H1 (cell line): Measurements from ENCODE around the gene LAMC3.

Source experiments
- BACH1 ChIP-seq: IDR thresholded peaks from 2 replicates; pipeline ENCODE4 v1.6.1; 2012; ENCODE audit warnings: low read length, improper control_type of control experiment
- EP300 ChIP-seq, 2 experiments: IDR thresholded peaks; 1 replicate in 1 of 2; 2 replicates in 1 of 2; pipeline ENCODE4 v1.6.1; 2011 to 2012; ENCODE audit warnings: low read depth in 2 of 2, low read length in 2 of 2, mild to moderate bottlenecking in 2 of 2, borderline replicate concordance in 1 of 2, inconsistent platforms in 1 of 2, moderate library complexity in 1 of 2
- EZH2 ChIP-seq: fragments of 200-600 bp; sonication (generic); IDR thresholded peaks from 2 replicates; pipeline ENCODE4 v1.7.1; 2012; ENCODE audit warnings: low read depth, mild to moderate bottlenecking, moderate library complexity, low read length, inconsistent platforms; ENCODE audit not compliant: severe bottlenecking
- POLR2A ChIP-seq, 2 experiments: IDR thresholded peaks; 1 replicate in 1 of 2; 2 replicates in 1 of 2; pipeline ENCODE4 v1.6.1; 2011; ENCODE audit warnings: low read depth in 2 of 2, low read length in 2 of 2, mild to moderate bottlenecking in 2 of 2; ENCODE audit errors: control extremely low read depth in 1 of 2
- POLR2AphosphoS5 ChIP-seq: IDR thresholded peaks from 2 replicates; pipeline ENCODE4 v1.6.1; 2011; ENCODE audit warnings: low read depth, low read length
- RAD21 ChIP-seq, 2 experiments: IDR thresholded peaks in 1 of 2; conservative IDR thresholded peaks in 1 of 2; 2 replicates each; pipeline ENCODE4 v1.6.1; 2011; ENCODE audit warnings: low read depth in 2 of 2, low read length in 2 of 2, improper control_type of control experiment in 1 of 2, inconsistent platforms in 1 of 2, mild to moderate bottlenecking in 1 of 2, moderate library complexity in 1 of 2
- RBBP5 ChIP-seq: IDR thresholded peaks from 2 replicates; pipeline ENCODE4 v1.7.1; 2012; ENCODE audit warnings: low read depth, mild to moderate bottlenecking, inconsistent platforms, low read length, moderate library complexity, borderline replicate concordance
- RFX5 ChIP-seq: IDR thresholded peaks from 2 replicates; pipeline ENCODE4 v1.6.1; 2011; ENCODE audit warnings: low read depth, low read length, improper control_type of control experiment, borderline replicate concordance
- RNF2 ChIP-seq: fragments of 200-900, 300-1000 bp; sonication (generic); IDR thresholded peaks from 2 replicates; pipeline ENCODE4 v1.7.1; 2016; ENCODE audit warnings: borderline replicate concordance, low read depth, mild to moderate bottlenecking, antibody characterized with exemption, low read length; ENCODE audit not compliant: poor library complexity, severe bottlenecking; ENCODE audit errors: missing control alignments
- SAP30 ChIP-seq: fragments of 300-600 bp; sonication (generic); IDR thresholded peaks from 2 replicates; pipeline ENCODE4 v1.7.1; 2012; ENCODE audit warnings: low read length, moderate library complexity, mild to moderate bottlenecking, inconsistent platforms; ENCODE audit not compliant: insufficient read depth, insufficient replicate concordance
- YY1 ChIP-seq: IDR thresholded peaks from 2 replicates; pipeline ENCODE4 v1.6.1; 2011; ENCODE audit warnings: low read depth, mild to moderate bottlenecking, low read length
- ZNF274 ChIP-seq: IDR thresholded peaks from 2 replicates; pipeline ENCODE4 v1.7.0; 2012; ENCODE audit warnings: low read length, borderline replicate concordance; ENCODE audit errors: extremely low read depth
- TF ChIP-seq, protein P1 (sequence below): IDR thresholded peaks from 2 replicates; pipeline ENCODE4 v1.6.1; 2011; ENCODE audit warnings: low read depth, mild to moderate bottlenecking, low read length; ENCODE audit not compliant: insufficient read depth
- TF ChIP-seq, protein P2 (sequence below), 3 experiments: IDR thresholded peaks; 1 replicate in 2 of 3; 2 replicates in 1 of 3; pipeline versions ENCODE4 v1.5.1 to v1.6.1; 2011; ENCODE audit warnings: low read length in 3 of 3, mild to moderate bottlenecking in 3 of 3, inconsistent platforms in 2 of 3, low read depth in 1 of 3, moderate library complexity in 1 of 3; ENCODE audit not compliant: insufficient read depth in 1 of 3; ENCODE audit errors: control extremely low read depth in 1 of 3

DNA sequence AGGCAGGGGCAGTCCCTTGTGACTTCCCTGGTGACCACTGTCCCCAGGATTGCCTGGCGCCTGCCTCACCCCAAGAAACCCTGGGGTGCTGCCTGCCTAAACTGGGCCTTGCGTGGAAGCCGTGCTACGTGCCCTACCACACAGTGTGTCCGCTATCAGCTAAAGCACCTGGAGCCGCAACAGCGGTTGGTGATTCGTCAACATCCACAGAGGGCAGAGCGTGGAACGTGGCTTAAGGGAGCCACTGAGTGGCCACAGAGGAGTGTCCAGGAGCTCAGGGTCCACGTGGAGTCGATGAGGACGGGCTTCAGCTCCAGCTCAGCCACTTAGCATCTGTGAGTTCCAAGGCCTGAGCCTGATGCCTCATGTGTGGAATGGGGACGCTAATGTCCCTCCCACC, 25.3 kb downstream of the LAMC3 start:
- no peak for TF ChIP-seq ZNF274
- no peak for TF ChIP-seq RFX5
- no peak for TF ChIP-seq RNF2
- TF ChIP-seq POLR2A (IDR thresholded peaks at IDR 0.05; ENCODE audit: control extremely low read depth in 1 of 2, low read depth in 2 of 2, low read length in 2 of 2): no peak
- TF ChIP-seq, protein P1, sequence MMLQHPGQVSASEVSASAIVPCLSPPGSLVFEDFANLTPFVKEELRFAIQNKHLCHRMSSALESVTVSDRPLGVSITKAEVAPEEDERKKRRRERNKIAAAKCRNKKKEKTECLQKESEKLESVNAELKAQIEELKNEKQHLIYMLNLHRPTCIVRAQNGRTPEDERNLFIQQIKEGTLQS: no peak
- TF ChIP-seq, protein P2, sequence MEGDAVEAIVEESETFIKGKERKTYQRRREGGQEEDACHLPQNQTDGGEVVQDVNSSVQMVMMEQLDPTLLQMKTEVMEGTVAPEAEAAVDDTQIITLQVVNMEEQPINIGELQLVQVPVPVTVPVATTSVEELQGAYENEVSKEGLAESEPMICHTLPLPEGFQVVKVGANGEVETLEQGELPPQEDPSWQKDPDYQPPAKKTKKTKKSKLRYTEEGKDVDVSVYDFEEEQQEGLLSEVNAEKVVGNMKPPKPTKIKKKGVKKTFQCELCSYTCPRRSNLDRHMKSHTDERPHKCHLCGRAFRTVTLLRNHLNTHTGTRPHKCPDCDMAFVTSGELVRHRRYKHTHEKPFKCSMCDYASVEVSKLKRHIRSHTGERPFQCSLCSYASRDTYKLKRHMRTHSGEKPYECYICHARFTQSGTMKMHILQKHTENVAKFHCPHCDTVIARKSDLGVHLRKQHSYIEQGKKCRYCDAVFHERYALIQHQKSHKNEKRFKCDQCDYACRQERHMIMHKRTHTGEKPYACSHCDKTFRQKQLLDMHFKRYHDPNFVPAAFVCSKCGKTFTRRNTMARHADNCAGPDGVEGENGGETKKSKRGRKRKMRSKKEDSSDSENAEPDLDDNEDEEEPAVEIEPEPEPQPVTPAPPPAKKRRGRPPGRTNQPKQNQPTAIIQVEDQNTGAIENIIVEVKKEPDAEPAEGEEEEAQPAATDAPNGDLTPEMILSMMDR (IDR thresholded peaks at IDR 0.05; ENCODE audit: control extremely low read depth in 1 of 3, insufficient read depth in 1 of 3, low read depth in 1 of 3, low read length in 3 of 3): no peak
- no peak for TF ChIP-seq RAD21 (IDR thresholded peaks at IDR 0.05 in 1 of 2, conservative IDR thresholded peaks at IDR 0.05 in 1 of 2; ENCODE audit: low read depth in 2 of 2, low read length in 2 of 2)
- no peak for TF ChIP-seq POLR2AphosphoS5
- no peak for TF ChIP-seq BACH1
- TF ChIP-seq RBBP5: no peak
- TF ChIP-seq SAP30: no peak
- no peak for TF ChIP-seq EP300 (IDR thresholded peaks at IDR 0.05; ENCODE audit: borderline replicate concordance in 1 of 2, low read depth in 2 of 2, low read length in 2 of 2)
- no peak for TF ChIP-seq EZH2
- no peak for TF ChIP-seq YY1
